Osteocyte (in vitro differentiated cells): ENCODE measurements around the gene LHX3. TPM values are rescaled to one million over a fixed set of nuclear protein-coding genes. Genes with fewer than 3 reads are reported as not detected.

ENCODE experiments used
- DNase-seq: peaks from one replicate; pipeline ENCODE4 v3.0.0; 2021; ENCODE audit warnings: mixed read lengths; ENCODE audit not compliant: unreplicated experiment; ENCODE audit errors: extremely low spot score
- H3K27ac Mint-ChIP-seq: one replicate; pipeline ENCODE4 v1.8.0; 2021; ENCODE audit warnings: mild to moderate bottlenecking, mixed read lengths; ENCODE audit not compliant: unreplicated experiment
- H3K27me3 Mint-ChIP-seq: one replicate; pipeline ENCODE4 v1.8.0; 2021; ENCODE audit warnings: mixed read lengths; ENCODE audit not compliant: unreplicated experiment
- H3K36me3 Mint-ChIP-seq: one replicate; pipeline ENCODE4 v1.8.0; 2021; ENCODE audit warnings: mixed read lengths; ENCODE audit not compliant: unreplicated experiment
- H3K4me1 Mint-ChIP-seq: one replicate; pipeline ENCODE4 v1.8.0; 2021; ENCODE audit warnings: mixed read lengths; ENCODE audit not compliant: unreplicated experiment
- H3K4me3 Mint-ChIP-seq: one replicate; pipeline ENCODE4 v1.8.0; 2021; ENCODE audit warnings: mild to moderate bottlenecking, moderate library complexity, mixed read lengths; ENCODE audit not compliant: unreplicated experiment
- H3K9me3 Mint-ChIP-seq: one replicate; pipeline ENCODE4 v1.8.0; 2021; ENCODE audit warnings: mixed read lengths; ENCODE audit not compliant: unreplicated experiment
- CTCF ChIP-seq: fragments of 200-600 bp; sonication (generic); IDR thresholded peaks from 2 replicates; pipeline ENCODE4 v1.5.0; 2021; ENCODE audit warnings: antibody characterized with exemption, mild to moderate bottlenecking, moderate library complexity
- total RNA-seq: library from RNA; stranded (reverse); gene quantifications from 2 replicates; pipeline ENCODE4 v1.2.1, GENCODE V29; 2021

The LHX3 gene
- total RNA-seq, 1 donor from 2014 or later, result not detected

DNA sequence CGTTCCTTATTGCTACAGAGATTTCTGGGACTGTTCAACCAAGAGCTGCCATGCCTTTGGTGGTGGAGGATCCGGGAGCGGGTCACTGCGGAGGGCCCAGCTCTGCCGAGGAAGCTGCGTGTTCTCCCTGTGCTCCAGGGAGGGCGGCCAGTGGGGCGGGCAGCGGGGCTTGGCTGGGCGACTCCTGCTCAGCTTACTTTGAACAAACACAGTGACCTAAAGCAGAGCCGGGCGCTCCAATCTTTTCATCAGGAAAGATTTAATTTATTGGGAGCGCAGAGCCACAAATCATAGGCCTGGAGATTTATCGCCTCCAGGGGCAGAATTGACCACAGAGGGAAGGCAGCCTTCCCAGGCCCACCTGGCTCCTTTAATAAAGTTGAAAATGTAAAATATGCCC lies 27.7 kb downstream of the LHX3 start:
- no peaks in the 10 kb centered on the region for H3K9me3 Mint-ChIP-seq
- no peaks in the 10 kb centered on the region for H3K36me3 Mint-ChIP-seq
- no peak for DNase-seq
- no peak overlapping the region for H3K27ac Mint-ChIP-seq
- H3K4me3 Mint-ChIP-seq, result no peak overlapping the region
- no peak for TF ChIP-seq CTCF
- H3K27me3 Mint-ChIP-seq, result peaks cover 18% of the 10 kb centered on the region
- H3K4me1 Mint-ChIP-seq, result no peaks in the 10 kb centered on the region

DNA sequence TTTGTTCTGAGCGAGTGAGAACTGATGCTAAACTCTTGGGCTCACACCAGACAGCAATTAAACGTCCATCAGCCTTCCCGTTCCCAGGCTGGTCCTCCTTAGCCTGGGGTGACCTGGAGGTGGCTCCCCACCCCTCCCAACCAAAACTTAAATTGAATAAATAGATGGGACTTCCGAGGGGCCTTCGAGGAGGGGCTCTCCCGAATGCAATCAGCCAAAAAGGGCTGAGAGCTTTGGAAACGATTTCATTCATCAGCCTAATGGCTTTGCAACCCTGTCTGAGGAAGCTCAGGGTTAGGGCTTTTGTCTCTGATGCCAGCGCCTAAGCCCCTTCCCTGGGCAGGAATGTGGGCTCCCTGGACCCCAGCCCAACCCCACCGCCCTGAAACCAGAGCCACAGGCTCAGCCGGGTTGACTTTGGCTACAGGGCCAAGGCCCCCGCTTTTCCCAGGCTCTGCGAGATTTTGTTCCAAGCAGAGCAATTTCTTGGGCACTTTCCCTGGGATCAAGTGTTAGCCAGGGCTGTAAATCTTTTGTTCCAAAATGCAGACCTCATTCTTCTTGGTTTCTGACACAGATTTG lies 29.2 kb downstream of the LHX3 start:
- TF ChIP-seq CTCF, result no peak
- Mint-ChIP-seq H3K27ac (no peak overlapping the region), H3K4me1 (peaks cover 6% of the 10 kb centered on the region), H3K27me3 (peaks cover 19% of the 10 kb centered on the region), H3K9me3 (no peaks in the 10 kb centered on the region), H3K36me3 (no peaks in the 10 kb centered on the region), H3K4me3 (no peak overlapping the region)
- no peak for DNase-seq

DNA sequence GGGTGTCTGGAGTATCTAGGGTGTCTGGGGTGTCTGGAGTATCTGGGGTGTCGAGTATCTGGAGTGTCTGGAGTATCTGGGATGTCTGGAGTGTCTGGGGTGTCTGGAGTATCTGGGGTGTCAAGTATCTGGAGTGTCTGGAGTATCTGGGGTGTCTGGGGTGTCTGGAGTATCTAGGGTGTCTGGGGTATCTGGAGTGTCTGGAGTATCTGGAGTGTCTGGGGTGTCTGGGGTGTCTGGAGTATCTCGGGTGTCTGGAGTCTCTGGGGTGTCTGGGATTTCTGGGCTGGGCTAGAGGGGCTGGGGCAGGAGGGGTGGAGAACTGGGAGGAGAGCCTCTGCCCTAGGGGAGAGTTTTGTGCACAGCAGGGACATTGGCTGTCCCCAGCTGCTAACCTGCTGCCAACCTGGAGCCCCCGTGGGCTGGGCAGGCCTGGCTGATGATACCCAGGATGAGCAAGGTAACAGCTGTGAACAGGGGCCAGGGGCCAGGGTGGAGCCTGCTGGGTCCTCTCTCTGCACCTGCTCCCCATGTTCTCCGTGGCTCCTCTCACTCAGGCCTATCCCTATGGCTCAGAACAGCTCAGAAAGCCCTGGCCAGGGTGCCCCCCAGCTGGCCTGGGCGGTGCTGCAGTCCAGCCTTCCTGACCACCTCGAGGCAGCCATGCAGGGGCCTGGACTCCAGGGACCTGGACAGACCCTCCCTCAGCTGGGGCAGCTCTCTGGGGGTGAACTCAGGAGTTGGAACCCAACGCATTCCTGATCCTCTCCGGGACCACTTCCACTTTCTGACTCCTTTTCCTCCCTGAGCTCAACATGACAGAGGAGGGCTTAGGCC lies 29.9 kb downstream of the LHX3 start:
- Mint-ChIP-seq H3K9me3 (no peaks in the 10 kb centered on the region), H3K4me3 (no peak overlapping the region), H3K4me1 (peaks cover 6% of the 10 kb centered on the region), H3K27ac (no peak overlapping the region), H3K36me3 (no peaks in the 10 kb centered on the region), H3K27me3 (peaks cover 19% of the 10 kb centered on the region)
- DNase-seq, result no peak
- TF ChIP-seq CTCF, result no peak

DNA sequence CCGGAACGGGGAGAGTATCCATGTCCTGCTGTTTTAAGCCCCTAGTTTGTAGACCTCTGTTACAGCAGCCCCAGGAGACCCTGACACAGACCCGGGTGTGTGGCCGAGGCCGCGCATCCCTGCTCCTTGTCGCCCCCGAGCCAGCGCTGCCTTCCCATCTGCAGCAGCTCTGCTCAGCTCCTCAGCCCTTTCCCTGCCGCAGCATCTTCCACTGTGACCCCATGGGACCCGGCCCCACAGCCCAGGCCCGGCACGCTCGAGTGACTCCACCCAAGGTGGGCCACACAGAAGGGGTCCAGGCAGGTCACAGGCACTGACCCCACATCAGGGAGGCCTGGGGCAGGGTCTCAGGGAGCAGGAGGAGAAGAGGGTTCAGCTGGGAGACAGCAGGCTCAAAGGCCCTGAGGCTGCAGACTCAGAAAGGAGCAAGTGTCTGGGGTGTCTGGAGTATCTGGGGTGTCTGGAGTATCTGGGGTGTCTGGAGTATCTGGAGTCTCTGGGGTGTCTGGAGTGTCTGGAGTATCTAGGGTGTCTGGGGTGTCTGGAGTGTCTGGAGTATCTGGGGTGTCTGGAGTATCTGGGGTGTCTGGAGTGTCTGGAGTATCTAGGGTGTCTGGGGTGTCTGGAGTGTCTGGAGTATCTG lies 31.2 kb downstream of the LHX3 start:
- peaks cover 20% of the 10 kb centered on the region for H3K27me3 Mint-ChIP-seq
- peaks cover 6% of the 10 kb centered on the region for H3K4me1 Mint-ChIP-seq
- no peak overlapping the region for H3K27ac Mint-ChIP-seq
- DNase-seq, result no peak
- H3K4me3 Mint-ChIP-seq, result no peak overlapping the region
- TF ChIP-seq CTCF, result no peak
- no peaks in the 10 kb centered on the region for H3K36me3 Mint-ChIP-seq
- H3K9me3 Mint-ChIP-seq, result no peaks in the 10 kb centered on the region

- Mint-ChIP-seq H3K27ac (no peak overlapping the region), H3K4me1 (peaks cover 6% of the 10 kb centered on the region), H3K9me3 (no peaks in the 10 kb centered on the region), H3K36me3 (no peaks in the 10 kb centered on the region), H3K27me3 (peaks cover 18% of the 10 kb centered on the region), H3K4me3 (no peak overlapping the region)
- no peak for DNase-seq
- no peak for TF ChIP-seq CTCF
Observed at GRCh38 chr9:136172412-136173079, 32.4 kb downstream of the LHX3 start.
